C4-2B (cell line): ENCODE results near the gene CD209.

ENCODE experiments used
- H3K27ac ChIP-seq: fragments of 450-650 bp; 2 replicates; pipeline ENCODE4 v1.5.1; 2017
- CTCF ChIP-seq: fragments of 450-650 bp; conservative IDR thresholded peaks from 2 replicates; pipeline ENCODE4 v1.5.1; 2017; ENCODE audit warnings: mild to moderate bottlenecking
- ZFX ChIP-seq: fragments of 450-650 bp; IDR thresholded peaks from 2 replicates; pipeline ENCODE4 v1.6.1; 2017

CD209 gene

GRCh38 chr19:7742991-7743390, 4.3 kb downstream of the CD209 start:
- H3K27ac ChIP-seq: no peak overlapping the region

GRCh38 chr19:7742575-7742974, 4.8 kb downstream of the CD209 start:
- H3K27ac ChIP-seq: no peak overlapping the region
- no peak for TF ChIP-seq ZFX
- TF ChIP-seq CTCF: no peak

More at GRCh38 chr19:7742991-7743390, 4.3 kb downstream of the CD209 start:
- TF ChIP-seq ZFX: no peak
- TF ChIP-seq CTCF: no peak

- no peak for TF ChIP-seq CTCF
- no peak for TF ChIP-seq ZFX
- H3K27ac ChIP-seq: no peak overlapping the region
These were observed 6.7 kb downstream of the CD209 start for GRCh38 chr19:7740682-7741054.

GRCh38 chr19:7739801-7740681, 7.3 kb downstream of the CD209 start:
- no peak for TF ChIP-seq CTCF
- TF ChIP-seq ZFX: no peak
- H3K27ac ChIP-seq: no peak overlapping the region

GRCh38 chr19:7739211-7739755, 8.1 kb downstream of the CD209 start:
- no peak for TF ChIP-seq CTCF
- TF ChIP-seq ZFX: no peak

GRCh38 chr19:7738023-7738422, 9.3 kb downstream of the CD209 start:
- no peak for TF ChIP-seq CTCF
- TF ChIP-seq ZFX: no peak
- no peak overlapping the region for H3K27ac ChIP-seq

More at GRCh38 chr19:7739211-7739755, 8.1 kb downstream of the CD209 start:
- no peak overlapping the region for H3K27ac ChIP-seq

- no peak overlapping the region for H3K27ac ChIP-seq
- no peak for TF ChIP-seq CTCF
- no peak for TF ChIP-seq ZFX
These were observed 10.1 kb downstream of the CD209 start for GRCh38 chr19:7737215-7737614.
